ENCODE results near the gene NUP85.
"Not testable (repeated sequence)": the region's sequence is repeated elsewhere in the genome, so short reads cannot be mapped to it uniquely, and the experiment has no call there.

NUP85 gene

GRCh38 chr17:75266316-75267152, 61.1 kb downstream of the NUP85 start:
- FAIRE-seq: no peak
- no peak for DNase-seq (ENCODE audit: low spot score)

- DNase-seq (ENCODE audit: low spot score) (no peak), FAIRE-seq (no peak)
Observed at GRCh38 chr17:75267153-75267410, 61.6 kb downstream of the NUP85 start.

GRCh38 chr17:75267411-75268232, 62.1 kb downstream of the NUP85 start:
- no peak for DNase-seq (ENCODE audit: low spot score)
- no peak for FAIRE-seq

- FAIRE-seq: no peak
- no peak for DNase-seq (ENCODE audit: low spot score)
Observed at GRCh38 chr17:75269844-75270217, 64.4 kb downstream of the NUP85 start.

GRCh38 chr17:75270218-75270965, 64.9 kb downstream of the NUP85 start:
- no peak for FAIRE-seq

GRCh38 chr17:75270966-75271232, 65.4 kb downstream of the NUP85 start, which contains the start of gene MIF4GD:
TSS of gene MIF4GD (minus strand) at chr17:75271231. CDS start at chr17:75270195, 1,036 bp downstream.
- DNase-seq (ENCODE audit: low spot score): no peak
- no peak for FAIRE-seq

More at GRCh38 chr17:75270218-75270965, 64.9 kb downstream of the NUP85 start:
- DNase-seq (ENCODE audit: low spot score): peak; percentile 51

- peak; percentile 63 for DNase-seq (ENCODE audit: low spot score)
- no peak for FAIRE-seq
Observed at GRCh38 chr17:75271233-75271954, 65.9 kb downstream of the NUP85 start.

- DNase-seq (ENCODE audit: low spot score): no peak
Observed at GRCh38 chr17:75271955-75272847, 66.7 kb downstream of the NUP85 start.

GRCh38 chr17:75272848-75273184, 67.3 kb downstream of the NUP85 start:
- DNase-seq (ENCODE audit: low spot score): no peak
- FAIRE-seq: no peak

More at GRCh38 chr17:75271955-75272847, 66.7 kb downstream of the NUP85 start:
- FAIRE-seq: no peak

- FAIRE-seq (no peak), DNase-seq (ENCODE audit: low spot score) (peak; percentile 60)
Observed at GRCh38 chr17:75273977-75274708, 68.7 kb downstream of the NUP85 start.

GRCh38 chr17:75277664-75278071, 72.2 kb downstream of the NUP85 start:
- DNase-seq (ENCODE audit: low spot score): no peak
- no peak for FAIRE-seq

GRCh38 chr17:75280189-75280588, 74.7 kb downstream of the NUP85 start:
- FAIRE-seq; DNase-seq (ENCODE audit: low spot score): not testable (repeated sequence)

- DNase-seq (ENCODE audit: low spot score) (no peak), FAIRE-seq (no peak)
Observed at GRCh38 chr17:75285123-75285522, 79.6 kb downstream of the NUP85 start.

All from RCC 7860 (cell line).